GM12878 (cell line): Measurements from ENCODE around the gene ERC1. TPM values are rescaled to one million over a fixed set of nuclear protein-coding genes. Genes with fewer than 3 reads are reported as not detected.

Experiments used
- ATAC-seq: fragments of 200-7000 bp; cut with Tn5 transposase; 3 replicates; pipeline ENCODE4 v1.9.1; 2020; ENCODE audit warnings: mild to moderate bottlenecking, moderate library complexity
- BruUV-seq: library from RNA; stranded (reverse); fragments of 400-500 nt; replicated peaks from 2 replicates; lab custom pipeline; 2021; lab: Mats Ljungman, UMichigan
- CTCF ChIA-PET: fragments of 300-600 bp; sonication (Branson Sonifier 250); formaldehyde crosslinking; extraction: SDS; loops from one replicate; lab custom pipeline; 2021; ENCODE audit warnings: inconsistent platforms; lab: Yijun Ruan, JAX
- POLR2A ChIA-PET: fragments of 350-600 bp; formaldehyde crosslinking; extraction: SDS; loops from one replicate; lab custom pipeline; 2021; ENCODE audit warnings: inconsistent platforms; lab: Charles Lee
- RAD21 ChIA-PET: fragments of 300-600 bp; sonication (Branson Sonifier 250); formaldehyde crosslinking; loops from one replicate; lab custom pipeline; 2023; ENCODE audit warnings: antibody characterized with exemption; ENCODE audit not compliant: unreplicated experiment; lab: Charles Lee
- SMC1A ChIA-PET: fragments of 300-600 bp; sonication (Branson Sonifier 250); formaldehyde crosslinking; loops from one replicate; lab custom pipeline; 2023; ENCODE audit not compliant: unreplicated experiment, uncharacterized antibody; lab: Charles Lee
- DNase-seq: peaks from one replicate; pipeline ENCODE4 v3.0.0-alpha.2; 2011; ENCODE audit warnings: low read depth, low spot score
- FAIRE-seq: peaks from 3 replicates; lab custom pipeline; 2011; peaks lifted over from hg19 to GRCh38; lab: Jason Lieb, UNC
- H2AFZ ChIP-seq: 2 replicates; pipeline ENCODE4 v1.6.0; 2011; ENCODE audit warnings: low read depth, low read length, control low read depth; ENCODE audit not compliant: control insufficient read depth
- H3K27ac ChIP-seq: 2 replicates; pipeline ENCODE4 v1.5.1; 2011; ENCODE audit warnings: control low read depth; ENCODE audit not compliant: control insufficient read depth, insufficient read depth
- H3K27me3 ChIP-seq, 2 experiments: replicated peaks in 1 of 2; 2 replicates each; pipeline versions ENCODE4 v1.6.0 to v1.6.1; 2011; ENCODE audit warnings: low read length in 1 of 2; ENCODE audit not compliant: control insufficient read depth in 2 of 2, insufficient read depth in 2 of 2
- H3K36me3 ChIP-seq, 2 experiments: 2 replicates each; pipeline ENCODE4 v1.5.1; 2011; ENCODE audit warnings: low read length in 1 of 2; ENCODE audit not compliant: control insufficient read depth in 2 of 2, insufficient read depth in 2 of 2
- H3K4me1 ChIP-seq: 2 replicates; pipeline ENCODE4 v1.6.1; 2011; ENCODE audit warnings: mild to moderate bottlenecking, low read length, moderate library complexity, mixed read lengths; ENCODE audit not compliant: control insufficient read depth, insufficient read depth
- H3K4me2 ChIP-seq: 2 replicates; pipeline ENCODE4 v1.6.0; 2011; ENCODE audit warnings: control low read depth; ENCODE audit not compliant: control insufficient read depth, insufficient read depth
- H3K4me3 ChIP-seq: fragments of 200-600 bp; sonication (generic); 2 replicates; pipeline ENCODE4 v1.5.1; 2016
- H3K79me2 ChIP-seq: 2 replicates; pipeline ENCODE4 v1.6.0; 2011; ENCODE audit warnings: low read length; ENCODE audit not compliant: control insufficient read depth, insufficient read depth
- H3K9ac ChIP-seq: 2 replicates; pipeline ENCODE4 v1.8.0; 2011; ENCODE audit warnings: low read length, control low read depth, mixed read lengths; ENCODE audit not compliant: control insufficient read depth, insufficient read depth
- H3K9me3 ChIP-seq: replicated peaks from 3 replicates; pipeline ENCODE4 v1.5.1; 2011; ENCODE audit warnings: mild to moderate bottlenecking, low read length; ENCODE audit not compliant: control insufficient read depth, insufficient read depth
- H4K20me1 ChIP-seq: 2 replicates; pipeline ENCODE4 v1.6.0; 2011; ENCODE audit not compliant: control insufficient read depth, insufficient read depth
- EP300 ChIP-seq, 2 experiments: fragments of 150-350 bp in 1 of 2; IDR thresholded peaks; 2 replicates each; pipeline ENCODE4 v1.6.1; 2011 to 2012; ENCODE audit warnings: low read depth in 2 of 2, low read length in 2 of 2, borderline replicate concordance in 1 of 2, improper control_type of control experiment in 1 of 2, inconsistent platforms in 1 of 2; ENCODE audit not compliant: control insufficient read depth in 1 of 2
- IRF4 ChIP-seq: IDR thresholded peaks from 2 replicates; pipeline ENCODE4 v1.6.1; 2011; ENCODE audit warnings: low read depth, low read length
- KAT2A ChIP-seq: conservative IDR thresholded peaks from 2 replicates; pipeline ENCODE4 v1.6.1; 2011; ENCODE audit warnings: low read depth, low read length; ENCODE audit not compliant: control insufficient read depth
- NFIC ChIP-seq: IDR thresholded peaks from 2 replicates; pipeline ENCODE4 v1.6.1; 2012; ENCODE audit warnings: low read depth, mild to moderate bottlenecking, inconsistent platforms, low read length, moderate library complexity
- POLR2AphosphoS5 ChIP-seq: IDR thresholded peaks from 2 replicates; pipeline ENCODE4 v1.6.1; 2011; ENCODE audit warnings: mild to moderate bottlenecking, low read length, inconsistent platforms
- SREBF2 ChIP-seq: IDR thresholded peaks from 2 replicates; pipeline ENCODE4 v1.6.1; 2012; ENCODE audit warnings: mild to moderate bottlenecking, low read length
- STAT1 ChIP-seq: fragments of 450-650 bp; conservative IDR thresholded peaks from 2 replicates; pipeline ENCODE4 v1.6.1; 2014; ENCODE audit warnings: antibody characterized with exemption, mild to moderate bottlenecking
- WGBS: methylation state at CpG from one replicate; pipeline ENCODE4 v1.1.6; 2016; ENCODE audit warnings: low lambda C conversion rate; ENCODE audit not compliant: insufficient replicate concordance, insufficient coverage; ENCODE audit errors: missing lambda C conversion rate; 5-methylcytosine and 5-hydroxymethylcytosine counted together
- in situ Hi-C: fragments of 300-500 bp; cut with MboI; formaldehyde crosslinking; loops from 9 replicates; pipeline ENCODE4 v1.14.3; 2018; ENCODE audit warnings: mixed read lengths
- intact Hi-C: fragments of 100-400 bp; cut with micrococcal nuclease; formaldehyde crosslinking; loops from one replicate; pipeline ENCODE4 v1.14.2; 2022; ENCODE audit not compliant: unreplicated experiment
- polyA plus RNA-seq, 11 experiments: library from polyadenylated mRNA; depleted of rRNA in 4 of 11; unstranded in 6 of 11; stranded (reverse) in 5 of 11; fragments of >200 nt; fragmentation: Nextera tagmentation in 4 of 11; fragmentation: Illumina TruSeq in 1 of 11; extraction: Ambion mirVana in 4 of 11; extraction: Trizol in 1 of 11; gene quantifications; 1 replicate in 1 of 11; 2 replicates in 10 of 11; pipeline versions ENCODE4 v1.2.1 to v1.2.3, GENCODE V29; 2011 to 2016; ENCODE audit warnings: inconsistent platforms in 2 of 11, missing spikeins in 2 of 11, low read depth in 1 of 11
- total RNA-seq, 4 experiments: library from RNA; depleted of rRNA in 3 of 4; stranded (reverse); fragments of >200 nt in 3 of 4; fragmentation: Illumina TruSeq in 1 of 4; extraction: Trizol in 1 of 4; gene quantifications; 2 replicates each; pipeline versions ENCODE4 v1.2.1 to v1.2.3, GENCODE V29; 2013 to 2021

ERC1 gene
- total and polyA plus RNA-seq, 10 of the 15 experiments (the other 5 are each of a cell fraction or from before 2014, with no cell fraction given) = 0.75 to 8.0 (median 5.0) TPM

DNA sequence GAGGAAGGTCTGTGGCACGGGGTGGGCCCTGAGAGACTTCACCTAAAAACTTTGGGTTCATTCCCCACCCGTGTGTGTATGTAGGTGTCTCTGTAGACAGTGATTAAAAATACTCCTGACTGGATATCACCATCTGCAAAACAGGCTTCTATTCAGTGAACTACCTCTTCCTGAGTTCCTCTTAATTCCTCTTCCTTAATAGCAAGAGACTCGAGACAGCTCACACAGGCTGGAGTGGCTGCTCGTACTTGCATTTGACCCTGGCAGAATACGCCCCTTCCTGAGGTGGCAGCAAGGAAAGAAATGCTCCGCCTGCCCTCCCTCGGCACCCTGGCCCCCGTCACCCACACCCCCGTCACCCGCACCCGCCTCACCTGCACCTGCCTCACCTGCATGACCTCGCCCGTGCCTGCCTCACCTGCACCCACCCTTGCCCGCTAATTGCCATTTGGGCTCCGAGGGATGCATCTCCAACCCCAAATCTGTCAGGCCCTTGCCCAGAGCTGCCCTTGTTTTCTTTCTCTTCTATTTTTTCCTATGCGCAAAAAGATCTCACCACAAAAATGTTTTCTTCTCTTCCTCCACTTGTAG is 513.4 kb downstream of the ERC1 start:
- Histone ChIP-seq H3K27me3 (no peaks in the 10 kb centered on the region), H3K9ac (no peak overlapping the region), H3K79me2 (no peaks in the 10 kb centered on the region), H4K20me1 (no peaks in the 10 kb centered on the region), H3K9me3 (no peaks in the 10 kb centered on the region), H3K4me3 (no peak overlapping the region), H3K4me2 (no peak overlapping the region), H3K4me1 (no peaks in the 10 kb centered on the region), H2AFZ (no peak overlapping the region), H3K36me3 (no peaks in the 10 kb centered on the region), H3K27ac (no peak overlapping the region)
- ATAC-seq = no peak
- no TSS peak for BruUV-seq
- TF ChIP-seq STAT1 (no peak), EP300 (IDR thresholded peaks at IDR 0.05; ENCODE audit: borderline replicate concordance in 1 of 2, control insufficient read depth in 1 of 2, low read depth in 2 of 2, low read length in 2 of 2) (no peak), SREBF2 (no peak), NFIC (no peak), IRF4 (no peak), KAT2A (no peak), POLR2AphosphoS5 (no peak)
- ChIA-PET SMC1A (interaction anchor here (0.5 to 0.9 kb wide), 3 partner anchors 18 to 974 kb away, joined by 3 read pairs; no protein-coding TSS in a partner anchor), CTCF (interaction anchor here (0.7 kb wide), 1 partner anchor 284 kb away, joined by 3 read pairs; no protein-coding TSS in a partner anchor), POLR2A (no interaction called here), RAD21 (interaction anchor here (2.0 kb wide), 1 partner anchor 386 kb away, joined by 9 read pairs; no protein-coding TSS in a partner anchor)
- 17% methylated on average over 12 of the region's 16 CpGs for whole genome bisulfite sequencing
- DNase-seq = no peak
- in situ Hi-C loops = no loop called here
- no peak for FAIRE-seq
- intact Hi-C loops = no loop called here
